ENCODE results near the gene ARL3.

DNA sequence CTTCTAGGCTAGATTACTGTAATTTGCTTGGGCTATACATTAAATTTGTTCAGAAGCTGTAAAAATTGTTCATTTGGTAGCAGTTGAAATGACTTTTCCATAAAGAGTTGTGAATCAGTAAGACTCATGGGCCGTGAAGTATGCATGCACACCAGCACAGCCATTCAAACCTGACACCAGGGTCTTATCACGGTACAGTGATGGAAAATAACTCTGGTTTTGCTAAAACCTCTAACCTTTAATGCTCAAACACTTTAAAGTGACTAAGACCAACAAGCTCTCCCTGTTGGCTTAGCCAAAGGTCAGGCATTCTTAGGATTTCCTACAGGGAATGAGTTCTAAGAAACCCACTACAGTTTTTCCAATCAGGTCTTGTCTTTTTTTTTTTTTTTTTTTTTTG lies 11.5 kb downstream of the ARL3 start:
- TF ChIP-seq ZFP3 (CRISPR knock-in tag; IDR thresholded peaks at IDR 0.05) (no peak), PPARA (CRISPR knock-in tag; IDR thresholded peaks at IDR 0.05; ENCODE audit: borderline replicate concordance) (no peak), ZNF70 (CRISPR knock-in tag; IDR thresholded peaks at IDR 0.05) (no peak), RARB (CRISPR knock-in tag; IDR thresholded peaks at IDR 0.05) (no peak), ARNTL (CRISPR knock-in tag; IDR thresholded peaks at IDR 0.05; ENCODE audit: borderline replicate concordance, low read depth) (no peak), ISL1 (CRISPR knock-in tag; IDR thresholded peaks at IDR 0.05) (no peak)
- TF ChIP-seq, protein P1, sequence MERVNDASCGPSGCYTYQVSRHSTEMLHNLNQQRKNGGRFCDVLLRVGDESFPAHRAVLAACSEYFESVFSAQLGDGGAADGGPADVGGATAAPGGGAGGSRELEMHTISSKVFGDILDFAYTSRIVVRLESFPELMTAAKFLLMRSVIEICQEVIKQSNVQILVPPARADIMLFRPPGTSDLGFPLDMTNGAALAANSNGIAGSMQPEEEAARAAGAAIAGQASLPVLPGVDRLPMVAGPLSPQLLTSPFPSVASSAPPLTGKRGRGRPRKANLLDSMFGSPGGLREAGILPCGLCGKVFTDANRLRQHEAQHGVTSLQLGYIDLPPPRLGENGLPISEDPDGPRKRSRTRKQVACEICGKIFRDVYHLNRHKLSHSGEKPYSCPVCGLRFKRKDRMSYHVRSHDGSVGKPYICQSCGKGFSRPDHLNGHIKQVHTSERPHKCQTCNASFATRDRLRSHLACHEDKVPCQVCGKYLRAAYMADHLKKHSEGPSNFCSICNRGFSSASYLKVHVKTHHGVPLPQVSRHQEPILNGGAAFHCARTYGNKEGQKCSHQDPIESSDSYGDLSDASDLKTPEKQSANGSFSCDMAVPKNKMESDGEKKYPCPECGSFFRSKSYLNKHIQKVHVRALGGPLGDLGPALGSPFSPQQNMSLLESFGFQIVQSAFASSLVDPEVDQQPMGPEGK (CRISPR knock-in tag; IDR thresholded peaks at IDR 0.05; ENCODE audit: borderline replicate concordance): no peak

All from SK-N-SH treated with all-trans-retinoic acid at 6 μM for 48 hours (cell line).